Measurements from ENCODE around the gene KIAA0513.

Gene KIAA0513

DNA sequence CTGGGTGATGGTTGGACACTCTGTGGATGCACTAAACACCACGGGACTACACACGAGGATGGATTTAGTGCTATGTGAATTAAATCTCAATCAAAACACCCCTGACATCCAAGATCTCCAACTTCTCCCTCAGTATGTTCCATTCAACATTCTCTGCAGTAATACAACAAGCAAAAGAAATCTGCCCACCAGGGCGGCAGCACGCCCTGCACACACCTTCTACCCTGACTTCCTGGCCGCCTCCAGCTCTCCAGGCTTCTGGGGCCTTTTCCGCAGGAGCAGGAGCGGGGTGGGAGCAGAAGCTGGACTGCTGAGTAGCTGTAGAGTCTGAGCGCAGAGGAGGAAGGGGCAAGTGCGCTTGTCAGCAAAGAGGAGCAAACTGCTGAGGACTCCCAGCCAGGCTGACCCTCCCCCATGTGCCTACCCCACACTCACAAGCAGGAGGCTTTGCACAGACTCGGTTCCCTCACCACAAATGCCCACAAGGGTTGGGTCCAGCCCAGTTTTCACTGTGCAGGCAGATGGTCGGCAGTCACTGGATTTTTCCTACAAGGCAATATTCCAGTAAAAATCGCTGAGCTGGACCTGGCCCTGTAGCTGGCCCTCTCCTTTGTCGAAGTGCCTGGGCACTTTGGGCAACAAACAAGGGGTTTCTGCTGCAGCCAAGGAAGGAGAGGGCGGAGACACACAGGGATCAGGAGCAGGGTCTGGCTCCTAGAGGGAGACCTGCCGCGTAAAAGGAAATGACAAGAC is 39.1 kb upstream of the KIAA0513 start:
- DNase-seq (ENCODE audit: low read depth) = no peak
- no peak for TF ChIP-seq POLR2A (IDR thresholded peaks at IDR 0.05; ENCODE audit: extremely low read depth, insufficient read length)
- TF ChIP-seq, protein P1, sequence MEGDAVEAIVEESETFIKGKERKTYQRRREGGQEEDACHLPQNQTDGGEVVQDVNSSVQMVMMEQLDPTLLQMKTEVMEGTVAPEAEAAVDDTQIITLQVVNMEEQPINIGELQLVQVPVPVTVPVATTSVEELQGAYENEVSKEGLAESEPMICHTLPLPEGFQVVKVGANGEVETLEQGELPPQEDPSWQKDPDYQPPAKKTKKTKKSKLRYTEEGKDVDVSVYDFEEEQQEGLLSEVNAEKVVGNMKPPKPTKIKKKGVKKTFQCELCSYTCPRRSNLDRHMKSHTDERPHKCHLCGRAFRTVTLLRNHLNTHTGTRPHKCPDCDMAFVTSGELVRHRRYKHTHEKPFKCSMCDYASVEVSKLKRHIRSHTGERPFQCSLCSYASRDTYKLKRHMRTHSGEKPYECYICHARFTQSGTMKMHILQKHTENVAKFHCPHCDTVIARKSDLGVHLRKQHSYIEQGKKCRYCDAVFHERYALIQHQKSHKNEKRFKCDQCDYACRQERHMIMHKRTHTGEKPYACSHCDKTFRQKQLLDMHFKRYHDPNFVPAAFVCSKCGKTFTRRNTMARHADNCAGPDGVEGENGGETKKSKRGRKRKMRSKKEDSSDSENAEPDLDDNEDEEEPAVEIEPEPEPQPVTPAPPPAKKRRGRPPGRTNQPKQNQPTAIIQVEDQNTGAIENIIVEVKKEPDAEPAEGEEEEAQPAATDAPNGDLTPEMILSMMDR (IDR thresholded peaks at IDR 0.05; ENCODE audit: low read depth, low read length) = peak; percentile 19
- TF ChIP-seq, protein P2, sequence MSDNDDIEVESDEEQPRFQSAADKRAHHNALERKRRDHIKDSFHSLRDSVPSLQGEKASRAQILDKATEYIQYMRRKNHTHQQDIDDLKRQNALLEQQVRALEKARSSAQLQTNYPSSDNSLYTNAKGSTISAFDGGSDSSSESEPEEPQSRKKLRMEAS (IDR thresholded peaks at IDR 0.05; ENCODE audit: low read depth, low read length) = no peak
- TF ChIP-seq MYC (IDR thresholded peaks at IDR 0.05; ENCODE audit: low read depth, low read length) = no peak
- no peak overlapping the region for H3K4me3 ChIP-seq (ENCODE audit: low read depth, low read length)

GRCh38 chr16:84989749-84990620 is 37.6 kb upstream of the KIAA0513 start:
- H3K4me3 ChIP-seq (ENCODE audit: low read depth, low read length) = no peak overlapping the region
- TF ChIP-seq, protein P2 (IDR thresholded peaks at IDR 0.05; ENCODE audit: low read depth, low read length) = no peak
- TF ChIP-seq, protein P1 (IDR thresholded peaks at IDR 0.05; ENCODE audit: low read depth, low read length) = no peak
- TF ChIP-seq POLR2A (IDR thresholded peaks at IDR 0.05; ENCODE audit: extremely low read depth, insufficient read length) = no peak
- no peak for TF ChIP-seq MYC (IDR thresholded peaks at IDR 0.05; ENCODE audit: low read depth, low read length)
- no peak for DNase-seq (ENCODE audit: low read depth)

DNA sequence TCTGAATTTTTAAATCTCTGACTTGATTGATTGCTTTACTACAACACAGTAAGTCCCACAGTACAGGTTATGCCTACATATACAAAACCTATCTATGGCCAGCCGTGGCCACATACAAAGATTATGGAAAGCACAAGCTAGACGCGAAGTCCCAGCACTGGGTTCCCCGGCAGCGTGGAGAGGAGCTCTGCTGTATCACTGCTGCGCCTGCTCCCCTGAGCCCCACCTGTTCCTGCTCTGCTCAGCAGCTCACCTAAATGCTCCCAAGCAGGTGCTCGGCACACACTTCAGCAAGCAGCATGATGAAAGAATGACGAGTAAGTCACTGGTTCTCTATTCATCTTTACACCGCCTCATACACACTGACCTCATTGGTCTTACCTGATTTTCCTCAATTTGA is 36.8 kb upstream of the KIAA0513 start:
- no peak overlapping the region for H3K4me3 ChIP-seq (ENCODE audit: low read depth, low read length)
- TF ChIP-seq POLR2A (IDR thresholded peaks at IDR 0.05; ENCODE audit: extremely low read depth, insufficient read length) (no peak), MYC (IDR thresholded peaks at IDR 0.05; ENCODE audit: low read depth, low read length) (no peak)
- TF ChIP-seq, protein P2 (IDR thresholded peaks at IDR 0.05; ENCODE audit: low read depth, low read length) = no peak
- TF ChIP-seq, protein P1 (IDR thresholded peaks at IDR 0.05; ENCODE audit: low read depth, low read length) = no peak
- DNase-seq (ENCODE audit: low read depth) = no peak

GRCh38 chr16:84992717-84993075 is 34.9 kb upstream of the KIAA0513 start:
- no peak for DNase-seq (ENCODE audit: low read depth)
- no peak overlapping the region for H3K4me3 ChIP-seq (ENCODE audit: low read depth, low read length)
- TF ChIP-seq, protein P2 (IDR thresholded peaks at IDR 0.05; ENCODE audit: low read depth, low read length) = no peak

DNA sequence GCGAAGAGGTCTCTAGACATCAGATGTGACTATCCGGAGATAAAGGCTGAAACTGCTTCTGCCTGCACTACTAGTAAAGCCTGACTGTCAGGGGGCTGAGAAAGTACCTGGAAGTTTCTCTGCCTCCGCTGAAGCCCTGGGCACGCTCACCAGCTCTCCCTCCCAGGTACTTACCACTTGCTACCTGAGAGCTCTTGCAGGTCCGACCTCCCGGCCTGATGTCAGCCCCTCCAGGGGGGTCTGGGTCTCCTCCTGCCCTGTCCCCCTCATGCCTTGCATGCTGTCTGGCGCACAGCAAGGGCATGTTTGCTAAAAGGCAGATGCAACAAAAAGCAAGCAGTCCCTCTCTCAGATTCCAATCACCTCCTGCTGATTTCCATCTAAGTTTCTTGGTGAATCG is 33.7 kb upstream of the KIAA0513 start:
- no peak for DNase-seq (ENCODE audit: low read depth)
- TF ChIP-seq, protein P1 (IDR thresholded peaks at IDR 0.05; ENCODE audit: low read depth, low read length) = no peak
- TF ChIP-seq POLR2A (IDR thresholded peaks at IDR 0.05; ENCODE audit: extremely low read depth, insufficient read length) = no peak
- TF ChIP-seq MYC (IDR thresholded peaks at IDR 0.05; ENCODE audit: low read depth, low read length) = no peak
- TF ChIP-seq, protein P2 (IDR thresholded peaks at IDR 0.05; ENCODE audit: low read depth, low read length) = no peak
- H3K4me3 ChIP-seq (ENCODE audit: low read depth, low read length) = no peak overlapping the region

DNA sequence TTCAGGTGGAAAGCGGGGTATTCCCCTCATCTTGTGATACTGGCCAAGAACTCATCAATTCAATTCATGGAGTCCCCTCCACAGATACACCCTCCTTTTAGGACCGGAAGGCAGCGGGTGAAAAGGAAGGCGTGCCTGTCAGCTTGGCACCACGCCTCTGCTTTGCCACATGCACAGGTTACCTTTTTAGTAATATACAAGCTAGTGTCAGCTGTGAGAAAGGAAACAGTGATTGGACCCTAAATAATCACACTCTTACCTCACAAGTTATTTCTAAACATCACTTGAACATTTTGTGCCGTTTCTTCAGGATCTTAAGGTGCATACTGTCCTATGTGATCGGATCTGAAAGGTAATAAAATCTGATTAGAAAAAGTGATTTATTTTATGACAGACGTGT is 31.9 kb upstream of the KIAA0513 start:
- H3K4me3 ChIP-seq (ENCODE audit: low read depth, low read length) = no peak overlapping the region
- no peak for DNase-seq (ENCODE audit: low read depth)
- TF ChIP-seq MYC (IDR thresholded peaks at IDR 0.05; ENCODE audit: low read depth, low read length) (no peak), POLR2A (IDR thresholded peaks at IDR 0.05; ENCODE audit: extremely low read depth, insufficient read length) (no peak)
- TF ChIP-seq, protein P2 (IDR thresholded peaks at IDR 0.05; ENCODE audit: low read depth, low read length) = no peak
- TF ChIP-seq, protein P1 (IDR thresholded peaks at IDR 0.05; ENCODE audit: low read depth, low read length) = no peak
